DND-41 (cell line): Measurements from ENCODE around the gene LRRC34.

Experiments used
- ATAC-seq: fragments of 200-7000 bp; cut with Tn5 transposase; 3 replicates; pipeline ENCODE4 v1.9.1; 2021; ENCODE audit warnings: low read depth; ENCODE audit not compliant: insufficient read depth
- DNase-seq: peaks from one replicate; pipeline ENCODE4 v3.0.0-alpha.2; 2020
- H2AFZ ChIP-seq: 2 replicates; pipeline ENCODE4 v1.6.0; 2012; ENCODE audit warnings: low read depth, low read length
- H3K27ac ChIP-seq: 2 replicates; pipeline ENCODE4 v1.5.1; 2012; ENCODE audit warnings: low read length, inconsistent platforms
- H3K27me3 ChIP-seq: fragments of 200-600 bp; sonication (generic); 2 replicates; pipeline ENCODE4 v1.6.0; 2012; ENCODE audit warnings: low read length, mild to moderate bottlenecking, inconsistent platforms; ENCODE audit not compliant: insufficient read depth, poor library complexity
- H3K36me3 ChIP-seq: 2 replicates; pipeline ENCODE4 v1.5.1; 2012; ENCODE audit warnings: low read length, inconsistent platforms; ENCODE audit not compliant: insufficient read depth
- H3K4me1 ChIP-seq: 2 replicates; pipeline ENCODE4 v1.5.1; 2012; ENCODE audit warnings: mild to moderate bottlenecking, low read length; ENCODE audit not compliant: insufficient read depth
- H3K4me2 ChIP-seq: 2 replicates; pipeline ENCODE4 v1.6.0; 2012; ENCODE audit warnings: mild to moderate bottlenecking, moderate library complexity, low read length, inconsistent platforms; ENCODE audit not compliant: insufficient read depth
- H3K4me3 ChIP-seq, 2 experiments: fragments of 200-600 bp in 1 of 2; shearing (Covaris generic) in 1 of 2; 2 replicates each; pipeline ENCODE4 v1.5.1; 2012 to 2016; ENCODE audit warnings: inconsistent platforms in 2 of 2, low read length in 2 of 2, mild to moderate bottlenecking in 2 of 2, low read depth in 1 of 2, moderate library complexity in 1 of 2
- H3K79me2 ChIP-seq: 2 replicates; pipeline ENCODE4 v1.6.0; 2012; ENCODE audit warnings: low read length, inconsistent platforms; ENCODE audit not compliant: insufficient read depth
- H3K9ac ChIP-seq: 2 replicates; pipeline ENCODE4 v1.6.0; 2012; ENCODE audit warnings: low read depth, mild to moderate bottlenecking, inconsistent platforms, low read length, moderate library complexity
- H3K9me3 ChIP-seq: 2 replicates; pipeline ENCODE4 v1.5.1; 2012; ENCODE audit warnings: low read length, moderate library complexity, mild to moderate bottlenecking, inconsistent platforms; ENCODE audit not compliant: insufficient read depth, severe bottlenecking
- H4K20me1 ChIP-seq: 2 replicates; pipeline ENCODE4 v1.6.0; 2012; ENCODE audit warnings: low read length; ENCODE audit not compliant: insufficient read depth
- CTCF ChIP-seq: IDR thresholded peaks from 2 replicates; pipeline ENCODE4 v1.5.1; 2012; ENCODE audit warnings: borderline replicate concordance, low read length, moderate library complexity, mild to moderate bottlenecking; ENCODE audit not compliant: poor library complexity, severe bottlenecking; ENCODE audit errors: extremely low read depth
- EZH2 ChIP-seq: IDR thresholded peaks from 3 replicates; pipeline ENCODE4 v1.6.1; 2012; ENCODE audit warnings: borderline replicate concordance, low read depth, mild to moderate bottlenecking, moderate library complexity, low read length, inconsistent platforms; ENCODE audit not compliant: severe bottlenecking

Gene LRRC34

GRCh38 chr3:169815590-169816150, 3.0 kb upstream of the LRRC34 start:
- no peak overlapping the region for H3K27ac ChIP-seq
- no peak overlapping the region for H3K4me3 ChIP-seq
- no peak for ATAC-seq
- H3K4me1 ChIP-seq = peaks cover 35% of the 10 kb centered on the region
- no peaks in the 10 kb centered on the region for H3K36me3 ChIP-seq
- H3K4me2 ChIP-seq = no peak overlapping the region
- H3K9ac ChIP-seq = no peak overlapping the region
- no peak overlapping the region for H2AFZ ChIP-seq
- H4K20me1 ChIP-seq = no peaks in the 10 kb centered on the region
- no peak for TF ChIP-seq CTCF
- no peak for TF ChIP-seq EZH2
- H3K9me3 ChIP-seq = peaks cover 7% of the 10 kb centered on the region
- DNase-seq = no peak
- H3K27me3 ChIP-seq = peaks cover 23% of the 10 kb centered on the region
- no peaks in the 10 kb centered on the region for H3K79me2 ChIP-seq

- Histone ChIP-seq H3K4me1 (peaks cover 37% of the 10 kb centered on the region), H3K79me2 (no peaks in the 10 kb centered on the region), H3K9me3 (peaks cover 7% of the 10 kb centered on the region), H4K20me1 (no peaks in the 10 kb centered on the region), H3K36me3 (no peaks in the 10 kb centered on the region), H2AFZ (peak overlapping the region; percentile 89), H3K4me3 (peak overlapping the region; percentile 48 to 86; a peak in 3 of 4 replicates), H3K4me2 (peak overlapping the region; percentile 87), H3K9ac (peak overlapping the region; percentile 72), H3K27me3 (peaks cover 23% of the 10 kb centered on the region), H3K27ac (peak overlapping the region; percentile 78)
- ATAC-seq (peak; percentile 79), DNase-seq (peak; percentile 80)
- TF ChIP-seq EZH2 = no peak
- peak; percentile 73 for TF ChIP-seq CTCF
Measured at GRCh38 chr3:169813757-169814517, 1.2 kb upstream of the LRRC34 start.

GRCh38 chr3:169813278-169813677, 574 bp upstream of the LRRC34 start:
- H2AFZ ChIP-seq = peak overlapping the region; percentile 89

More at GRCh38 chr3:169813278-169813677, 574 bp upstream of the LRRC34 start:
- no peaks in the 10 kb centered on the region for H3K36me3 ChIP-seq
- H3K79me2 ChIP-seq = no peaks in the 10 kb centered on the region
- H3K9ac ChIP-seq = peak overlapping the region; percentile 72
- no peak for ATAC-seq
- no peak for TF ChIP-seq EZH2
- no peak for TF ChIP-seq CTCF
- no peak for DNase-seq
- H3K4me1 ChIP-seq = peaks cover 37% of the 10 kb centered on the region
- H3K27me3 ChIP-seq = peaks cover 22% of the 10 kb centered on the region
- H3K27ac ChIP-seq = peak overlapping the region; percentile 78
- no peaks in the 10 kb centered on the region for H4K20me1 ChIP-seq
- H3K9me3 ChIP-seq = peaks cover 7% of the 10 kb centered on the region
- H3K4me2 ChIP-seq = peak overlapping the region; percentile 87
- H3K4me3 ChIP-seq = peak overlapping the region; percentile 48 to 86; a peak in 3 of 4 replicates
